ENCODE data around the gene GABBR2.
"Not testable (repeated sequence)": the region's sequence is repeated elsewhere in the genome, so short reads cannot be mapped to it uniquely, and the experiment has no call there.

The GABBR2 gene

DNA sequence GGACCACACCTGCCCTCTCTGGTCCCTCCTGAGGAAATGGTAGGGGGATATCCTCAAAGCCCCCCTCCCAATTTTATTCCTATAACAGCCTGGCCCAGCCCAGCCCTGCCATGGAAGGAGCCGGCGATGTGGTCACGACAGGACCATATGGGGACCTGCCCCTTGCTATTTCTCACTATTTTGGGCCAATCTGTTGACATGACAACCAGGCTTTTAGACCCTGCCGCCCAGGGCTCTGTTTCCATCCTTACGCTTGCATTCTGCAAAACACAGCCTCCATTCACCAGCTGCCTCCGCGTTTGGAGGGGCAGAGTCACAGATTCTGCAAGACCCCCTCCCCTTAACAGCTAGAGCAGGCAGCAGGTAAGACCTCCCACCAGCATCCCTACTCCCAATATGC, 112.2 kb downstream of the GABBR2 start:
- DNase-seq (ENCODE audit: low read depth in 2 of 2) = no peak

DNA sequence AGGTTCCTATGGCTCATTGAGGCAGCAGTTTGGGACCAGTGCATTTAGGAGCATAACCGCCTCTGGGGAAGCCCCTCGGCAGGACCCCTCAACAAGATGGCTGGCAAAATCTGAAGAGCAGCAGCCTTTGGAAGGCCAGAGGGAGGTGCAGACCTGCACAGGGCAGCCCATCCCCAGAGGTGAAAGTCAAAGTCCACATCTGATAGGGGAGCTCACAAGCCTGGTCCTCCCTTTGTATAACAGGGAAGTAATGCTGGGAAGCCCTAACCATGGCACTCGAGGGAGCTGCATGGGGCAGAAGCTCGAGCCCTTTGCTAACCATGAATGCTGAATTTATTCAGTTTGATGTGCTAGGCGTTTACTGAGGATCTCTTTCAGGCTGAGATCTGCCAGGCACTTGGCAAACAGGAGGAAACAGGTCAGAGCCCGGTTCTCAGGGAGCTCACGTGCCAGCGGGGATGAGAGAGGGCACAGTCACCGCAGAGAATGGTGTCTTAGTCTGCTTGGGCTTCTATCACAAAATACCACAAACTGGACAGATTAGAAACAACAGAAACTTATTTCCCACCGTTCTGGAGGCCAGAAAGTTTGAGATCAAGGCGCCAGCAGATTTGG, 114.1 kb downstream of the GABBR2 start:
- no peak for DNase-seq (ENCODE audit: low read depth in 2 of 2)

- no peak for DNase-seq (ENCODE audit: low read depth in 2 of 2)
Measured at GRCh38 chr9:98593354-98594253, 115.1 kb downstream of the GABBR2 start.

DNA sequence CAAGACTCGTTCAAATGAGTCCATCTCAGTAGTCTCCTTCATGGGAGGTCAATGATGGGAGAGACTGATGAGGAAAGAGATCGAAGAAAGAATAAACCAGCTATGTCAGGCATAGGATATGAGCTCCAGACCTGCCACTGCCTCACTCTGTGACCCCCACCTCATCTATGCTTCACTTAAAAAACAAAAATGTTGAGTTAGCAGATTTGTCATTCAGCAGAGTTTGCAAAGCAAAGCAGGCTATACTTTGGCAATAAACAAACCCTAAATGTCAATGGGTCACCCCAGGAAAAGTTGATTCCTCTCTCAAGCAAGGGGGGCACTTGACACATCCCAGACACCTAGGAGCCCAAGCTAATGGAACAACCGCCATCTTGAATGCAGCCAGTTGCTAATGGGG, 117.0 kb downstream of the GABBR2 start:
- no peak for DNase-seq (ENCODE audit: low read depth in 2 of 2)

- no peak for DNase-seq (ENCODE audit: low read depth in 2 of 2)
Measured at GRCh38 chr9:98590101-98590500, 118.6 kb downstream of the GABBR2 start.

GRCh38 chr9:98589102-98589501, 119.6 kb downstream of the GABBR2 start:
- no peak for DNase-seq (ENCODE audit: low read depth in 2 of 2)

GRCh38 chr9:98584853-98585438, 123.8 kb downstream of the GABBR2 start:
- DNase-seq (ENCODE audit: low read depth in 2 of 2) = not testable (repeated sequence)

GRCh38 chr9:98584059-98584458, 124.7 kb downstream of the GABBR2 start:
- DNase-seq (ENCODE audit: low read depth in 2 of 2) = no peak

DNA sequence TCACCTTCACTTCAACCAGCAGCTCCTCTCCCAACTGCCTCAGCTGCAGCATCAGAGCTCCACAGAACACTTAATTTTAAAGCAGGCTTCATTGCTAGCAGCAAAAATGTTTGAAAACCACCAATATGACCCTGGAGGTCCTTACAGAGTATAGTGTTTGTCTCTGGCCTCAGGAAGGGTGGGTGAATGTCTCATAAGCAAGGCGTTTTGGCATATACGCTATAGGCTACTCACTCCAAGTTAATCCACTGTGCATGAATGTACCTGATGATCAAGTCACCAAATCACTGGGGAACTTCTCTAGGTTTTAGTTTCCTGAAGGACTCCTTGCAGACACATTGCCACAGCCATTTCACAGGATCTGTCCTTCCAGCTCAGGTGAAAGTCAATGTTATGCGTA, 125.3 kb downstream of the GABBR2 start:
- no peak for DNase-seq (ENCODE audit: low read depth in 2 of 2)

DNA sequence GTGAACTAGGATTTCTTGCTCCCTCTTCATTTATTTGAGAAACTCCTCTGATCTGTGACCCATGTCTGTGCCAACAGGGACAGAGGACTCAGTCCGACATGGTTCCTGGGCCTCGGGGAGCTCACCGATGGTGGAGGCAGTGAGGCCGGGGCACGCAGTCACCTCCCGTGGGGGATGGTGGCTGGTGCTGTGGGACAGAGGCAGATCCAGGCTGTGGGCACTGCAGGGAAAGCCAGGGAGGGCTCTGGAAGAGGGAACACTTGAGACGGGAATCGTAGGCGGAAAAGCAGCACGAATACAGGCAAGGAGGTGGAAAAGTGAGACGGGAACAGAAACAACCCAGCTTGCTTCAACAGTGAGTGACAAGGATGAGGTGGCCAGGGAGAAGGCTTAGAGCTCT, 127.8 kb downstream of the GABBR2 start:
- no peak for DNase-seq (ENCODE audit: low read depth in 2 of 2)

DNA sequence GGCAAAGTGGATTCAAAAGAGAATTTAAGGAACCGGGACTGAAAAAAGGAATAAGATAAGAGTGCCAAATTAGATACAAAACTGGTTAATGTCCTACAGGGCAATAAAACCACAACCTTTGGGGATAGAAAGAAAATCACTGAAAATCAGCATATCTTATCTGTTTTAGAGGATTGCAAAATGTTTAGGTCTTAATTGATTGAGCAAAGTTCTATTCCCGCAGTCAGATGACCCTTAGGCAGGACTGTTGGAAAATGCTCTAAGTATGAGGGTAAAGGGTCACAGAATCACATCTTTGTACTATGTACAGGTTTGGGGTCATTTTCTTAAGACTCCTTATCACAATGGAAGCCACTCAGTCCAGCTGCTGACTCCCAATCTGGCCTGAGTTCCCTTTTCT, 129.0 kb downstream of the GABBR2 start:
- DNase-seq (ENCODE audit: low read depth in 2 of 2) = no peak

GRCh38 chr9:98577446-98577845, 131.3 kb downstream of the GABBR2 start:
- DNase-seq (ENCODE audit: low read depth in 2 of 2) = no peak

DNA sequence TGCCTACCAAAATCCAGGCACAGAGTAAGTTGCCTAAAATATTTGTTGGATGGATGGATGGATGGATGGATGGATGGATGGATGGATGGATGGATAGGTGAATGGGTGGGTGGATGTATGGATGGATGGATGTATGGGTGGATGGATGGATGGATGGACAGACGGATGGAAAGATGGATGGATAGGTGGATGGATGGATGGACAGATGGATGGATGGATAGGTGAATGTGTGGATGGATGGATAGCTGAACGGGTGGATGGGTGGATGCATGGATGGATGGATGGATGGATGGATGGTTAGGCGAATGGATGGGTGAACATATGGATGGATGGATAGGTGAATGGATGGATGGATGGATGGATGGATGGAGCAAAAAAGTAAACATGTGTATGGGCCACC, 131.9 kb downstream of the GABBR2 start:
- DNase-seq (ENCODE audit: low read depth in 2 of 2) = no peak

DNA sequence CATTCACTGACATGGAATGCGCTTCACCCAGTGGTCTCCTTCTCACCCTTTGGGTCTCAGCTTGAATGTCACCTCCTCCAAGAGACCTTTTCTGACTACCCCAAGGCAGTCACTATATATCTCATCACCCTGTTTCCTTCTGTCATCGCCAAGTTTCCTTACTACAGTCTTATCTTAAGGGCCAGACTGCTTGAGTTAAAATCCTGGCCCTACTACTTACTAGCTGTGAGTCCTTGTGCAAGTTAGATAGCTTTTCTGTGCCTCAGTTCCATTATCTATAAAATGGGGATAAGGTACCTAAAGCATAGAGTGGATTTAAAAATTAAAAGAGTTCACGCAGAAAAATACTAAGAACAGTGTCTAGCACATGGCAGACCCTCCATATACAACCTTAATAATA, 132.4 kb downstream of the GABBR2 start:
- DNase-seq (ENCODE audit: low read depth in 2 of 2) = no peak

- DNase-seq (ENCODE audit: low read depth in 2 of 2) = no peak
Measured at GRCh38 chr9:98575379-98576346, 133.1 kb downstream of the GABBR2 start.

DNA sequence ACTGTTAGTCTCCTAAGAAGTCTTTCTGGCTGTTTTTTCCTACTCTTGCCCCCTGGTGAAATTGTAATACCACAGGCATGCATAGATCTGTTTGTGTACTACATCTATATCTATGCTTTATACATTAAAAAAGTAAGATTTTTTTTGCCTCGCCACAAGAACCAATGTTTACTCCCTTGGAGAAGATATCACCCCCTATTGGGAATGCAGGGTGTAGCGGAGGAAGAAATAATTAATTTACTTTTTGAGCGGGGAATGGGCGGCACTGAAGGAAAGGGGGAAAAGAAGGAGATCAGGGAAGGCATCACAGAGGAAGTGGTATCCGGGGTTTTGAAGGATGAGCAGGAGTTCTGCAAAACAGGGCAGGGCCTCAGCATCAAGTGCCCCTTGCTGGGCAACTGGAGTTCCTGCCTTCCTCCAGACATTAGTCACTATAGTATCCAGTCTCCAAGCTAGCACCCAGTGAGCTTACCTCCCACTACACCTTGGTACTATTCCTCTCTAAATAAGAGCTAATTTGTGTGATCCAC, 134.9 kb downstream of the GABBR2 start:
- DNase-seq (ENCODE audit: low read depth in 2 of 2) = no peak

GRCh38 chr9:98572796-98573195, 135.9 kb downstream of the GABBR2 start:
- DNase-seq (ENCODE audit: low read depth in 2 of 2) = no peak

- DNase-seq (ENCODE audit: low read depth in 2 of 2) = no peak
Measured at GRCh38 chr9:98572054-98572627, 136.6 kb downstream of the GABBR2 start.

- no peak for DNase-seq (ENCODE audit: low read depth in 2 of 2)
Measured at GRCh38 chr9:98571643-98572042, 137.1 kb downstream of the GABBR2 start.

DNA sequence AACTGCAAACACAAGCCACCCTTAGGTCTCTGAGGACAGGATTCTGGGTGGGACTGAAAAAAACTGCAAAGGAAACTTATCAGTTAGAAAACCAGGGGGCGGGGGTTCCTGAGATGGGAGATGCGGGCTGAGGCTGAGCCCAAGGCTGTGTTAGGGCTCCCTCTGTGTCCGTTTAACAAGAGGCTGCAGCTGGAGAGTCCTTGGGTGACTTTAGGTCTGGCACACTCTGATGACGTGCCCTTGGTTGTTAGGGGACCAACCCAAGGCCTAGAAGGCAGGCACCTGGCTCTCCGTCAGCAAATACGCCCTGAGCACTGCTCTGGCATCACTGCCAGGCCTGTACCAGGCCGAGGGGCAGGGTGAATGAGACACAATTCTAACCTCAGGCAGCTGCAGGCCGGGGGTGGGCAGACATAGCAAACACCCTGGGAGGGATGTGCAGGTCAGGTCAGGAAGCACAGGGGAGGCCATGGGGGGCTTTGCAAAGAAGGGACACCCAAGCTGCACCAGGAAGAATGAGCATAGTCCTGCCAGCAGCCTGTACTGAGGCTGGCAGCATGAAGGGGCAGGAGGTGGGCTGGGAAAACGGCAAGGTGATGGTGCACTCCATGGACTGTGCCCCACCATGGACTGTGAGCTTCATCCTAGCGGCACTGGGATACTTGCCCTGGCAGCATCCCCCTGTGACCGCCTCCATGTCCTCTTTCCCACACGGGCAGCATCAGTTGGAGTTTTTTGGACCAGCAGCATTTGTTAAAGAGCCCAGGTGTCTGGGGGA, 137.9 kb downstream of the GABBR2 start:
- no peak for DNase-seq (ENCODE audit: low read depth in 2 of 2)
